LNCaP clone FGC (cell line): ENCODE data around the gene PSMA8.
"Not testable (repeated sequence)": the region's sequence is repeated elsewhere in the genome, so short reads cannot be mapped to it uniquely, and the experiment has no call there.

ENCODE experiments used
- DNase-seq: peaks from one replicate; pipeline ENCODE4 v3.0.0-alpha.2; 2011; ENCODE audit warnings: low read depth
- H3K4me3 ChIP-seq: 2 replicates; pipeline ENCODE4 v1.5.1; 2011; ENCODE audit warnings: mild to moderate bottlenecking, low read depth, low read length, control low read depth
- CTCF ChIP-seq: IDR thresholded peaks from 2 replicates; pipeline ENCODE4 v1.5.1; 2012; ENCODE audit warnings: mild to moderate bottlenecking; ENCODE audit not compliant: control insufficient read depth, insufficient read depth; ENCODE audit errors: extremely low read depth

Gene PSMA8

DNA sequence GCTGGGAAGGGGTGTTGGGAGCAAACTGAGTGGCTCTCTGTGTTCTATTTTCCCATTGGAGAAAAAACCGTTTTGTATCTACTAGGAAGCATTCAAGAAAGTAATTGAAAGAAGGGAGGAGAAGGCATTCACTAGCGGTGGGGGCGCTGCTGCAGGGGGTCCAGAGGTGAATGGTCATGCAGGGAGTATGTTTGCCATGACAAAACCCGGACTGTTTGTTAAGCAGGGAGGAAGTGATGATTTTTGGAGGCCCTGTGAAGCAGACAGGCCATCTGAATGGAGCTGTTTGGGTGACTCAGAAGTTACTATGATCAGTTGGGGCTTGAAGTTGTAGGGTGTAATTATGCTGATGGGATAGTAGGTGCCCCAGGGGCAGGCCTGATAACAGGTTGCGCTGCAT is 99.5 kb downstream of the PSMA8 start:
- DNase-seq, result no peak
- no peak overlapping the region for H3K4me3 ChIP-seq
- no peak for TF ChIP-seq CTCF

DNA sequence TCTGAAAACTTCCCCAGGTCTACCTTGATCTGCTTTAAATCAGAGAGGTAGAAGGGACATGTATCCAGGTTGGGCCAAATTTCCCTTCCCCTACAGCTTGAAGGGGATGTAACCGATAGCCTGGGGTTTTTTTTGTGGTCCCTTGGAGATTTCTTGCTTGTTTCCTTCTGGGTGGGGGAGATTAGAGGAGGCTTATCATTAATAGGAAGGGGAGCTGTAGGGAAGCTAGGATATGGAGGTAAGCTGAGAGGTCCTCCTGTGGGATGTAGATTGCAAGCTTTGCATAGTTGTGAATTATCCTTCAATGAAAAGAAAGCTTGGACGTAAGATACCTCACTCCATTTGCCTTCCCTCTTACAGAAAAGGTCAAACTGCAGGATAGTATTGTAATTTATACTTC is 103.7 kb downstream of the PSMA8 start:
- not testable (repeated sequence) for DNase-seq

GRCh38 chr18:26238718-26239117 is 105.0 kb downstream of the PSMA8 start:
- H3K4me3 ChIP-seq, DNase-seq: not testable (repeated sequence)

More for the DNA sequence above, 103.7 kb downstream of the PSMA8 start:
- not testable (repeated sequence) for H3K4me3 ChIP-seq

GRCh38 chr18:26242392-26242791 is 108.7 kb downstream of the PSMA8 start:
- H3K4me3 ChIP-seq, DNase-seq: not testable (repeated sequence)
